ENCODE results near the gene THRB.

THRB gene

GRCh38 chr3:24357635-24358034, 137.0 kb downstream of the THRB start:
- DNase-seq (ENCODE audit: extremely low read depth in 1 of 2, low read depth in 1 of 2) = no peak

GRCh38 chr3:24355806-24356205, 138.8 kb downstream of the THRB start:
- no peak for DNase-seq (ENCODE audit: extremely low read depth in 1 of 2, low read depth in 1 of 2)

GRCh38 chr3:24354230-24354629, 140.4 kb downstream of the THRB start:
- DNase-seq (ENCODE audit: extremely low read depth in 1 of 2, low read depth in 1 of 2) = no peak

- DNase-seq (ENCODE audit: extremely low read depth in 1 of 2, low read depth in 1 of 2) = no peak
Measured at GRCh38 chr3:24352893-24353553, 141.6 kb downstream of the THRB start.

- no peak for DNase-seq (ENCODE audit: extremely low read depth in 1 of 2, low read depth in 1 of 2)
Measured at GRCh38 chr3:24351779-24352469, 142.7 kb downstream of the THRB start.

DNA sequence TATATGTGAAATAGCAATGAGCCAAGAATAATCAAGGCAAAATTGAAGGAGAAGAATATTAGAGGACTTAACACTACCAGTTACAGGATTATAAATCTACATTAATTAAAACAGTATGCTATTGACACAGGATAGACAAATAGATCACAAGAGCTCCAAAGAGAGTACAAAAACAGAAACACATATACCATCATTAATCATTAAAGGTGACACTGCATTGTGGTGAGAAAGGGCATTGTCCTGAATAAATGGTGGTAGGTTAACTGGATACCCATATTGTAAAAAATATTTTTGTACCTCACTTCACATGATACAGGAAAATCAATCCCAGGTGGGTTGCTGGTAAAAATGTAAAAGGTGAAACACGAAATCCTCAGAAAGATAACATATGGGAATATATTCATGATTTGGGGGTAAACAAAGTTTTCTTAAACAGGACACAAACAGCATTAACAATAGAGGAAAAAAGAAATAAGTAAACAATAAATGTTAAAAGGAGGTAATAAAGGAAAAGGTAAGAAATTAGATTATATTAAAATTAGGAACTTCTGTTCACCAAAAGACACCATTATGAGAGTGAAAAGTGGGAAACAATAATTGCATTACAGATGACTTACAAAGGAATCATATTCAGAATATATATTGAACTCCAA, 145.2 kb downstream of the THRB start:
- DNase-seq (ENCODE audit: extremely low read depth in 1 of 2, low read depth in 1 of 2) = no peak

DNA sequence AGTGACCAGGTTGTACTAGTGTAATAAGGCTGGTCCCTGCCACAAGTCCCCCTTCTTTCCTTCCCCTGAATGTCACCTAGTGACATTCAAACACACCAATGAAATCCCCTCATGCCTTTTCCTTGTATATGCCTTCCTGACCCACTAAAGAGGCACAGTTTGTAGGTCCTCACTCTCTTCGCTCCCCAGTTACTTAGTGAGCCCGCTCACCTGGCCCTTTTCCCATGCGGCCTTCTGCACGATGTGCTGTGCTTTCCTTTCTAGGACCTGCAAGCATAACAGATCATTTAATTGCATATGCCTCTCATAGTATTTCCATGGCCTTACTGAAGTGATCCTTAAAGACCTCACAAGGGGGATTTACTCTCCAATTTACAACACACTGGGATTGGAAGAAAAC, 146.3 kb downstream of the THRB start:
- no peak for DNase-seq (ENCODE audit: extremely low read depth in 1 of 2, low read depth in 1 of 2)

- DNase-seq (ENCODE audit: extremely low read depth in 1 of 2, low read depth in 1 of 2) = no peak
Measured at GRCh38 chr3:24344784-24345439, 149.7 kb downstream of the THRB start.

- no peak for DNase-seq (ENCODE audit: extremely low read depth in 1 of 2, low read depth in 1 of 2)
Measured at GRCh38 chr3:24343084-24343783, 151.4 kb downstream of the THRB start.

DNA sequence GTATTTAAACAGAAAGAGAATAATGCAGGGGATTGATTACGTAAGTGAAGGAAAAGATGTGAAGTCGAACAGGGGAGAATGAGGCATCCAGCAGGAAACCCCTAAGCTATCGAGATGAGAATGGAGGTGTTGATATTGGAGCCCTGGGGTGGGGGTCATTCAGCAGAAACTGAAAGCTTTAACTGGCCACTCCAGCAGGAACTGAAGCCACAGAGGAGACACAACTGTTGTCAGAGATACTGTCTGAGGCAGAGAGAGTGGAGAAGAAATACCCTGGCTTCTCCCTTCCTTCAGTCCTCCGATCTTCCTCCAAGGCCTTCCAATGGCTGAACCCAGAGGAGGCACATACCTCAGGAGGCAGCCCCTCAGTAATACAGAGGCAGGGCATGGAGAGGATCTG, 152.4 kb downstream of the THRB start:
- DNase-seq (ENCODE audit: extremely low read depth in 1 of 2, low read depth in 1 of 2) = no peak

DNA sequence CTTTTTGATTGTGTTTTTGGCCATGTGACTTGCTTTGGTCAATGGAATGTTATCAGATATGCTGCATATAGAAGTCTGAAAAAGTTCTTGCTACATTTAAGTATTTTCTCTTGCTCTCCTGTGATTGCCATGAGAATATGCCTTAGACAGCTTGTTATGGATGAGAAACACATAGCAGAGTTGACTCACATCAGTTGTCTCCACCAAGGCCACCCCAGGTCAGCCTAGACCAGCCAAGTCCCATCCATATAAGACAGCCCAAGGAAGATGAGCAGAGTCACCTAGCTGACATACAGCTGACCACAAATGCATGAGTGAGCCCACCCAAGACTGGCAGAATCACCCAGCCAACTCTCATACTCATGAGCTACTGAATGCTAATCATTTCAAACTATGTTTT, 153.0 kb downstream of the THRB start:
- no peak for DNase-seq (ENCODE audit: extremely low read depth in 1 of 2, low read depth in 1 of 2)

- DNase-seq (ENCODE audit: extremely low read depth in 1 of 2, low read depth in 1 of 2) = no peak
Measured at GRCh38 chr3:24340966-24341365, 153.7 kb downstream of the THRB start.

DNA sequence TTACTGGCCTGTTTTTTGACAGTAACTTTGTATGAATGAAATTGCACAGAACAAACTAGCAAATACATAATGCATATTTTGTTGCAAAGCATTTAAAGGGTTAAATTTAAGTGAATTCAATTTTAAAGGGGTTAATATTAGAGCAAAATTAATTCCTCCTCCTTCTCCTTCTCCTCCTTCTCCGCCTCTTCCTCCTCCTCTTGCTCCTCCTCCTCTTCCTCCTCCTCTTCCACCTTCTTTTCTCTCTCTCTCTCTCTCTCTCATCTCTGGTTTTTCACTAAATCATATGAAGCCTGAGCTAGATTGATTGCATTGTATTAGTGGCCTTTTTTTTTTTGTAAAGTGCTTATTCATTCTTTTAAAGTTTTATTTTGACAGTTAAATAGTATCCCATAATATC, 154.5 kb downstream of the THRB start:
- no peak for DNase-seq (ENCODE audit: extremely low read depth in 1 of 2, low read depth in 1 of 2)

GRCh38 chr3:24339266-24339825, 155.3 kb downstream of the THRB start:
- no peak for DNase-seq (ENCODE audit: extremely low read depth in 1 of 2, low read depth in 1 of 2)

GRCh38 chr3:24338409-24339130, 156.1 kb downstream of the THRB start:
- DNase-seq (ENCODE audit: extremely low read depth in 1 of 2, low read depth in 1 of 2) = no peak

GRCh38 chr3:24336101-24336500, 158.5 kb downstream of the THRB start:
- DNase-seq (ENCODE audit: extremely low read depth in 1 of 2, low read depth in 1 of 2) = no peak

DNA sequence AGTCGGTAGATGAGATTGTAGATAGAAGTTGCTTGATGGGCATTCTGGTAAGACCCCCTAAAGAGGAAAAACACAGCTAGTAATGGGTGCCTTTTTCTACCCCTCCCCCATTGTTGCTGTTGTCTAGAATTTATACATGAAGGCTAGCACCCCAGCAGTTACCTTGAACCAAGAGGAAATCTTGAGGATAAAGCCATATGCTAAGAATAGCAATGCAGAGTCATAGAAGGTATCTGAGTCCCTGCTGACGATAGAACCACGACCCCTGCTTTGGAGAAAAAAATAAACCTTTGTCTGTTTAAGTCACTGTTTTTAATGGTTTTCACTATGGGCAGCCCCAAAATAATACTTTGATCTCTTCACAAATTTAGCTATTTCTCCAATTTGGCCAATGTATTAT, 162.6 kb downstream of the THRB start:
- DNase-seq (ENCODE audit: extremely low read depth in 1 of 2, low read depth in 1 of 2) = no peak

DNA sequence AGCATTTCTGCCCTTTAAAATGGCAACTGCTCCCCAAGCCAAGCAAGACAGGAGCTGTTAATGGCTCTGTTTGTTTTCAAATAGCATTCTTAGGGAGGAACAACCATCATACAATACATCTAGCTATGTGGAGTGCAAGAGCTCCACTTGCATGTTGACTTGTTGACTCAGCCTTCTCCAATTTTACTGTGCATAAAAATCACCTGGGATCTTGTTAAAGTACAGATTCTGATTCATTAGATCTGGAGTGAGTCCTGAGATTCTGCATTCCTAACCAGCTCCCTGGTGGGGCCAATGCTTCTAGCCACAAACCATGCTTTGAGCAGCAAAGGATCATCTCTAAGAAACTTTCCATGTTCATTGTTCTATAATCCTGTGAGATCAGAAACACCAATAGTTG, 171.4 kb downstream of the THRB start:
- DNase-seq (ENCODE audit: extremely low read depth in 1 of 2, low read depth in 1 of 2) = no peak

DNA sequence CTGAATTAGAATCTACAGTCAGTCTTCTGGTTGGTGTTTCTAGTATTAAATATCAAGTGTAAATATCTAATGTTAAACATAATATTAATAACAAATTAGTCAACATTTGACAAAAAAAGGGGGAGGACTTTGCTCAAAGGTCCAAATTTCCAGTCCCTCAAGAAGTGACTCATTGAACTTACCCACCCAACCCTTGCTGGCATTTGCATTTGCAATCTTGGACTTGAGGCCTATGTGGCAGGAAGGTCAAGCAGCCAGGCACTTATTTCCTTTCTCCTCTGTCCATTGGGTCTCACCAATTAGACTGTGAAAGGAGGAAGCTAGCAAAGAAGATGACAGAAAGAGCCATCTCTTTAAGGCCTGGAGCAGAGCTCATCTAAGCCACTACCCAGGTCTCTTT, 174.0 kb downstream of the THRB start:
- DNase-seq (ENCODE audit: extremely low read depth in 1 of 2, low read depth in 1 of 2) = no peak

GRCh38 chr3:24318677-24319287, 175.9 kb downstream of the THRB start:
- no peak for DNase-seq (ENCODE audit: extremely low read depth in 1 of 2, low read depth in 1 of 2)
